HG03139 (cell line): ENCODE data around the gene LMAN2.
"Not testable (repeated sequence)": the region's sequence is repeated elsewhere in the genome, so short reads cannot be mapped to it uniquely, and the experiment has no call there.

Source experiments
- ATAC-seq: cut with Tn5 transposase; IDR thresholded peaks from one replicate; pipeline ENCODE4 v1.9.1; 2021; ENCODE audit not compliant: unreplicated experiment

Gene LMAN2

GRCh38 chr5:177349762-177350161 lies 1.7 kb downstream of the LMAN2 start:
- no peak for ATAC-seq

GRCh38 chr5:177349362-177349647 lies 2.2 kb downstream of the LMAN2 start:
- ATAC-seq, result no peak

- no peak for ATAC-seq
These were observed 3.8 kb downstream of the LMAN2 start for GRCh38 chr5:177347699-177348098.

- no peak for ATAC-seq
These were observed 4.6 kb downstream of the LMAN2 start for GRCh38 chr5:177346820-177347219.

GRCh38 chr5:177344891-177345290 lies 6.6 kb downstream of the LMAN2 start:
- no peak for ATAC-seq

- ATAC-seq, result no peak
These were observed 7.7 kb downstream of the LMAN2 start for GRCh38 chr5:177343777-177344176.

GRCh38 chr5:177343000-177343399 lies 8.5 kb downstream of the LMAN2 start:
- not testable (repeated sequence) for ATAC-seq

GRCh38 chr5:177339107-177339638 lies 12.3 kb downstream of the LMAN2 start:
- ATAC-seq, result no peak

- no peak for ATAC-seq
These were observed 13.0 kb downstream of the LMAN2 start for GRCh38 chr5:177338251-177339106.

GRCh38 chr5:177336603-177337494 lies 14.6 kb downstream of the LMAN2 start:
- ATAC-seq, result no peak

- ATAC-seq, result no peak
These were observed 15.4 kb downstream of the LMAN2 start for GRCh38 chr5:177336112-177336511.

- no peak for ATAC-seq
These were observed 15.8 kb downstream of the LMAN2 start for GRCh38 chr5:177335701-177336065.

- ATAC-seq, result no peak
These were observed 16.4 kb downstream of the LMAN2 start for GRCh38 chr5:177334781-177335700.

- no peak for ATAC-seq
These were observed 17.3 kb downstream of the LMAN2 start for GRCh38 chr5:177334155-177334551.

- no peak for ATAC-seq
These were observed 17.9 kb downstream of the LMAN2 start for GRCh38 chr5:177333420-177334154.

- no peak for ATAC-seq
These were observed 18.6 kb downstream of the LMAN2 start for GRCh38 chr5:177332896-177333260.

- ATAC-seq, result no peak
These were observed 19.2 kb downstream of the LMAN2 start for GRCh38 chr5:177332031-177332895.

GRCh38 chr5:177330991-177331842 lies 20.3 kb downstream of the LMAN2 start:
- no peak for ATAC-seq
